NT2/D1 (cell line): ENCODE measurements around the gene GRAMD4.

Experiments
- SUZ12 ChIP-seq: IDR thresholded peaks from 2 replicates; pipeline ENCODE4 v1.6.1; 2011; ENCODE audit not compliant: insufficient read length, insufficient read depth; ENCODE audit errors: extremely low read depth
- YY1 ChIP-seq: IDR thresholded peaks from 2 replicates; pipeline ENCODE4 v1.6.1; 2011; ENCODE audit not compliant: insufficient read length, insufficient read depth
- ZNF274 ChIP-seq: IDR thresholded peaks from 2 replicates; pipeline ENCODE4 v1.6.1; 2011; ENCODE audit warnings: mild to moderate bottlenecking, low read depth, low read length

DNA sequence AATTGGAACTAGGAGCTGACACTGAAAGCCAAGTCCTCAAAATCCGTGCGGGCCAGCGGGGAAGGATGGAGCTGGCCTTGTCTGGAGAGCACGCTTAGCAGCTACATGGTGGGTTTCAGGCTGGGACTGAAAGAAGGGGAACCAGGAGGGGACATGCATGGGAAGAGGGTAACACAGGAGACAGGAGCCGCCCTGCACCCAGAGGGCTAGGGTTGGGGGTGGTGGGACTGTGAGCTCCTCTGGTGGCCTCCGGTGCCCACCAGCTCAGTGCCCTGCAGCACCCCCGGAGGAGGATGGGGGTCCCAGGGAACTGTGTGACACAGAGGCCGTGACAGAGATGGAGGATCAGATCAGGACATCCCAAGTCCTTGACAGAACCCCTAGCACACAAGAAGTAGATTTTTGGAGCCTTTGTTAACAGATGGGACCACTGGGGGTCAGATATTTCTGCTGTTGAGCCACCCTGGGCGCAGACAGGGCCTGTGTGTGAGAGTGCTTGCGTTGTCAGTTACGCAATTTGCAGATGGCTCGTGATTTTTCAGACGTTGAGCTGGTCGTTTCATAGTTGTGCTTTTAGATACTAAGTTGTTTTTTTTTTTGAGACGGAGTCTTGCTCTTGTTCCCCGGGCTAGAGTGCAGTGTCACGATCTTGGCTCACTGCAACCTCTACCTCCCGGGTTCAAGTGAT, 21.3 kb upstream of the GRAMD4 start:
- TF ChIP-seq YY1 (no peak), SUZ12 (no peak), ZNF274 (no peak)
